H1 (cell line): Measurements from ENCODE around the gene SLC39A11. TPM values are rescaled to one million over a fixed set of nuclear protein-coding genes. Genes with fewer than 3 reads are reported as not detected.

Source experiments
- FOSL1 ChIP-seq: IDR thresholded peaks from 2 replicates; pipeline ENCODE4 v1.6.1; 2011; ENCODE audit warnings: mild to moderate bottlenecking, low read depth, low read length, moderate library complexity; ENCODE audit not compliant: insufficient read depth
- polyA plus RNA-seq, 7 experiments: library from polyadenylated mRNA; depleted of rRNA in 3 of 7; stranded (reverse) in 5 of 7; unstranded in 2 of 7; fragments of >200 nt in 5 of 7; fragments of 200-250 nt in 2 of 7; gene quantifications; 1 replicate in 5 of 7; 2 replicates in 1 of 7; 4 replicates in 1 of 7; pipeline versions ENCODE4 v1.2.1 to v1.2.3, GENCODE V29; 2011 to 2013; ENCODE audit warnings: missing spikeins in 2 of 7, mixed read lengths in 2 of 7
- total RNA-seq: library from RNA; stranded (reverse); fragmentation: NEBNext Ultra II Directional; extraction: Animal tissue kit (Norgen Biotek cat#: 25700); gene quantifications from 2 replicates; pipeline ENCODE4 v1.2.1, GENCODE V29; 2021

Gene SLC39A11
- total and polyA plus RNA-seq, 2 of the 8 experiments (the other 6 are each of a cell fraction or from before 2014, with no cell fraction given): 12.2 to 19.6 TPM

DNA sequence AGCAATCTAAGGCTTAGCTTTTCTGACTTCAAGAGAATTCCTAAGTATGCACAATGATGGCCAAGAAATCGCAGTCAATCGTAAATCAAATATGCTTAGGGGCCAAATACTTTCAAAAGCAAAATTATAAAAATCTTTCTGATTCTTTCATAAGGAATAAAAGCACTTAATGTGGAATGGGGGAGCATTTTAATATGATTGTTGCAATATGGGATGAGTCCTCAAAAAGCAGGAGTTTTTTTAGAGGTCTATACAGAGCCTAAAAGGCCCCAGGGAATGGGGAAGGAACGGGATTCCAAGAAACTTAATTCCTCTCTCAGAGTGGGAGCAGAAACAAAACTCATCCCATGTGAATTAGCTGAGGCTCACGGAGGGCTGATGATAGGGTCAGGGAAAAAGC, 14.7 kb upstream of the SLC39A11 start (continued):
- no peak for TF ChIP-seq FOSL1
- TF ChIP-seq, all 59 proteins: peak for 0
